DMS53 treated with DMSO at 0.1 percent for 48 hours (cell line): ENCODE measurements around the gene CHD9.
"Not testable (repeated sequence)": the region's sequence is repeated elsewhere in the genome, so short reads cannot be mapped to it uniquely, and the experiment has no call there.

Experiments used
- DNase-seq: peaks from one replicate; lab custom pipeline; 2025; ENCODE audit not compliant: unreplicated experiment; lab: John Stamatoyannopoulos, UW

The CHD9 gene

GRCh38 chr16:53048139-53048915 lies 6.5 kb upstream of the CHD9 start:
- no peak for DNase-seq

- DNase-seq: not testable (repeated sequence)
Observed at GRCh38 chr16:53051255-53051654, 3.5 kb upstream of the CHD9 start.

- peak; percentile 80 for DNase-seq
Observed at GRCh38 chr16:53052519-53053501, 2.0 kb upstream of the CHD9 start, which contains the start of gene CHD9NB. Gene CHD9NB, minus strand, starts transcription at chr16:53052897. Its CDS starts 8,739 bp downstream, at chr16:53044158.

- DNase-seq: no peak
Observed at GRCh38 chr16:53053967-53054669, 673 bp upstream of the CHD9 start.

- no peak for DNase-seq
Observed at GRCh38 chr16:53055541-53056391, 975 bp downstream of the CHD9 start.

GRCh38 chr16:53056392-53056881 lies 1.6 kb downstream of the CHD9 start:
- DNase-seq: no peak

- no peak for DNase-seq
Observed at GRCh38 chr16:53057658-53058057, 2.9 kb downstream of the CHD9 start.

- no peak for DNase-seq
Observed at GRCh38 chr16:53058441-53058840, 3.6 kb downstream of the CHD9 start.

- no peak for DNase-seq
Observed at GRCh38 chr16:53058882-53059281, 4.1 kb downstream of the CHD9 start.

GRCh38 chr16:53059672-53060071 lies 4.9 kb downstream of the CHD9 start:
- DNase-seq: no peak

- DNase-seq: no peak
Observed at GRCh38 chr16:53061256-53061655, 6.5 kb downstream of the CHD9 start.

- DNase-seq: no peak
Observed at GRCh38 chr16:53061701-53062159, 6.9 kb downstream of the CHD9 start.

- no peak for DNase-seq
Observed at GRCh38 chr16:53064081-53064578, 9.3 kb downstream of the CHD9 start.

GRCh38 chr16:53065461-53066061 lies 10.8 kb downstream of the CHD9 start:
- DNase-seq: no peak

GRCh38 chr16:53067675-53068074 lies 12.9 kb downstream of the CHD9 start:
- DNase-seq: no peak

- DNase-seq: no peak
Observed at GRCh38 chr16:53068423-53068833, 13.6 kb downstream of the CHD9 start.

- no peak for DNase-seq
Observed at GRCh38 chr16:53069772-53070171, 15.0 kb downstream of the CHD9 start.

GRCh38 chr16:53071748-53072301 lies 17.0 kb downstream of the CHD9 start:
- DNase-seq: no peak

GRCh38 chr16:53073022-53073421 lies 18.2 kb downstream of the CHD9 start:
- DNase-seq: no peak
